Activated T-cell treated with anti-CD3 and anti-CD28 coated beads for 48 hours (primary cell): ENCODE results near the gene KLF15.

Source experiments
- DNase-seq: peaks from one replicate; pipeline ENCODE4 v3.0.0-alpha.2; 2020; ENCODE audit warnings: low read depth

Gene KLF15

DNA sequence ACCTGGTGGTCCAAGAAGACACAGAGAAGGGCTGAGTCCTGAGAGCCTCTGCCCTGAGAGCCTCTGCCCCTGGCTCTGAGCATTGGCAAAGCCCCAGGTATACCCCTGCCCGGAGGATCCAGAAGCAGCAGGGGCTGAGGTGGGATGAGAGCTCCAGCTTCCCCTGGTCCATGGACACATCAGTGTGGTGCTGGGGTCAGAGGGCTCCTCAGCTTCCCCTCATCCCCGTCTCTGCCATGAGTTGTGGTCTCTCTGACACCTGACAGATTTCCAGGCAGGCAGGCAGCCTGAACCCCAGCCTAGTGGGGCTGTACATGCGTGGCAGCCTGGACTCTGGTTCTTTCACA, 3.5 kb upstream of the KLF15 start:
- DNase-seq, result no peak

DNA sequence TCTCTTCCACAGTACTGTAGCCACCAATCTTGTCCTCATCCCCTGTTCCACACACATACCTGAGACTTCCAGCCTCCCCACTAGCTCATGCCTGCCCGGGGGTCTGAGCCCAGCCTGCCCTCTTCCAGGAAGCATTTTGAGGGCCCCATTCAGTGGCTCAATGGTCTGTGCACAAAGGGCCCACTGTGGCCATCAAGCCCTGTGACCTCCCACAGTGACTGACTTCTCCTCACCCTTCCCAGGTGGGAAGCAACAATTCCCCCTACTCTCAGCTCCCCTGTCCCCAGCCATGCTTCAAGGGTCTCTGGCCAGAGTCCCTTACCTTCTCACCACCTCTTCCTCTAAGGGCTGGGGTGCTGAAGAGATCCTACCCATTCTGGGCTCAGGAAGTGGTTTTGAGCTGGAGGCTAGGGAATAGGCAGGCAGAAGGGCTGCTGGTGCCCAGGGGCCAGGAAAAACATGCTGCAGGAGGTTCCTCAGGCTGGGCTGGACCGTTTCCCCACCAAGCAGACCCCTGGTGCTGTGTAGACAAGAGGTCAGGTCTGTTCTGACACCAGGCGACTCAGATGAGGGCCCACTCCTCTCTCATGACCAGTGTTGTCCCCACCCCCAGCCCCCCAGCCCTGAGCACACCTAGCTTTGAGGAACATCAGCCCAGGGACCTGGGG, 3.0 kb upstream of the KLF15 start:
- DNase-seq, result no peak

DNA sequence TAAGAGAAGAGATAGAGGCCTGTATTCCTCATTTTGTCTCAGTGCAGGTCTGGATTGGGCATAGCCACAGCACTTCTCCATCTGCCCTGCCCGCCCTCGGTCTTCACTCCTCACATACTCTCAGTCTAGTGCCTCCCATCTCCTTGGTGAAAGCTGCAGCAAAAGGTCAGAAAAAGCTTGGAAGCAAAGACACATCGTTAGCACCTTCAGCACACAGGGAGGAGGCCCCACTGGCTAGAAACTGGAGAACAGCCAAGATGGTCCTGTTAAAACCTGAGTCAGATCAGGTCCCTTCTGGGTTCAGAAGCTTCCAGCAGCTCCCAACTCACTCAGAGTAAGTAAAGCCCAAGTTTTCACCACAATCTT, 1.6 kb upstream of the KLF15 start:
- no peak for DNase-seq

DNA sequence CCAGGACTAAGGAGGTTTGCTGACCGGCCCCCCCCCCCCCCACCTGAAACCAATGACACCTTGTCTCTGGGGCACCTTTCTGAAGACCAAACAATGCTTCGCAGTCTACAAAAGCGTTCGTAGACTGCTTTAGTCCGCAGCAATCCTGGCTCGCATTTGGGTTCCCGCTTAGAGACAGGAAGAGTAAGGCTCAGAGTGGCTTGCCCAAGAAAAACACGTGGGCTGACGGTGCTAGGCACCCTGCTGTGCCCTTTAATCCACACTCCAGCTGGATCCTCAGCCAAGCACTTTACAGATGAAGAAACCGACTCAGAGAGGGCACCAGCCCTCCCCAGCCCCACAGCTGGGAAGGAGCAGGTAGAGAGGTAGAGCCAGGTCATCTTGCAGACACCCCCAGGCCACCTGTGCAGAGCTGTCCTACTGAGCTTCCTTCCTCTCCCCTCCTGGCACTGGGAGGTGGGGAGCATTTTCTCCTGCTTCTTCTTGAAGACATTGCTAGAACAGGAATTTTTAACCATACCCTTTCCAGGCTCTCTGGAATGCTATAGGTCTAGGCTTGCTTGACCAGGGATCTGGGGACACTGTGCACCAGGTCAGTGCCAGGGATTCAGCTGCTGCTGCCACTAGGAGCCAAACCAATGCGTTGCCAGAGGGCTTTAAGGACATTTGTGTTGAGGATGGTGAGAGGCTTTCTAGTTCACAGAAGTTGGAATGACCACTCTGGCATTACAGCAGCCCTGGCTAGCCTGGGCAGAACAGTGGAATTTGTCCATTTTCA, 1.0 kb upstream of the KLF15 start:
- DNase-seq, result no peak

DNA sequence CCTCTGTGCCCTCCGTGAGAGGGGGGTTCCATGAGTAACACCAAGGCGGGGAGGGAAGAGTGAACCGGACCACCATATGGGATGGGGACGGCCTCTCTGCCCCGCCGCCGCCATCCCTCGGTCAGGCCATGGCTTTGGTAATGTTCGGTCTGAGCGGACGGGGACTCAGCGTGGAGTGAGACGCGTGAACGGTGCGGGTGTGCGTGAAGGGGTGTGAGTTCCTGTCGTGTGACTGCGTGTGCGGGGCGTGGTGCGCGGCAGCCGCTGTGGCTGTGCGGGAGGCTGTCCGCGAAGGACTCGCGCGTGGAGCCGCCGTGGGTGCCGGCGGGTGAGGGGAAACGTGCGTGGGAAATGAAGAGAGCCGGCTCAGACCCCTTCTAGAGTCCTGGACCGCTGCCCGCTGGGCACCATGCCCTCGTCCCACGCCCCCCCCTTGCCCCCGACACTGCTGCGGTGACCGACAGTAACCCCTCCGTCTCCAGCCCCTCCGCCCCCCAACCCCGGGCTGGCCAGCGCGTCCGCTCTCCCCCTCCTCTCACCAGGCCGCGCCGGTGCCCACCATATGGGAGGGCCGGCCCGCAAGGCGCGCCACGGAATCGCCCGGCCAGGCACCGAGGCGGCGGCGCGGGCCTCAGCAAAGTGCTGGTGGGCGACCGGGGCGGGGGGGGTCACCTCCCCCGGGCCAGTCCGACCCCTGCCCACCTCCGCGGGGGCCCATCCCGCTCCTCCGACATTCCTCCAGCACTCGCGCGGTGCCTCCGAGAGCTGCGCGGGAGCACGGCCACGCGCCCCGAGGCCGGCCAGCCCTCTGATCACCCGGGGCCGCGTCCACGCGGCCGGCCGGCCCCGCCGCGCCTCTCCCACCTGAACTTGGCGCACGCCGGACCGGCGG, 589 bp downstream of the KLF15 start:
- no peak for DNase-seq

DNA sequence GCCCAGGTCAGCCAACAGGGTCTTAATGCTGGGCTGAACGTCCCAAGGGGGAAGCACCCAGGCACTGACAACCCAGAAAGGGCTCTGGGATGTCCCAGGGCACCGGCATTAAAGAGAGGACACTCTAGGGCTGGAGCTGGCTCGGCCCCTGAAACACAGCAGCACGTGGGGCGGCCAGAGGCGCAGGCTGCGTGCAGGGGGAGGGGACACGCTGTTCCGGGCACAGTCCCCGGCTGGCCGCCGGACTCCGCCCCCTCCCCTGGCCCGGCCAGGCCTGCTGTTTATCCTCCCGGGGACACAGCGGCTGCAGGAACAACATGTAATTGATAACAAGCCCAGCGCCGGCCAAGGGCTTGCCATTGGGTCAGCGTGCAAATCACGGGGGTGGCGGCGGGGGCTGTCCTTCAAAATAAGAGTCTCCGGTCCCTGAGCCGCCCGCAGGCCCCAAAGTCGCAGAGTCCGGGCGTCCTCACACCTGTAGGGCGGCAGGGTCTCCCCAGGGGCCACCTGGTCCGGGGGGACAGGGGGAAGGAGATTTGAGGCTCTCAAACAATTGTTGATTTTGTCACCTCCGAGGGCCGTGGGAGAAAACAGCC, 1.3 kb downstream of the KLF15 start:
- DNase-seq, result no peak

DNA sequence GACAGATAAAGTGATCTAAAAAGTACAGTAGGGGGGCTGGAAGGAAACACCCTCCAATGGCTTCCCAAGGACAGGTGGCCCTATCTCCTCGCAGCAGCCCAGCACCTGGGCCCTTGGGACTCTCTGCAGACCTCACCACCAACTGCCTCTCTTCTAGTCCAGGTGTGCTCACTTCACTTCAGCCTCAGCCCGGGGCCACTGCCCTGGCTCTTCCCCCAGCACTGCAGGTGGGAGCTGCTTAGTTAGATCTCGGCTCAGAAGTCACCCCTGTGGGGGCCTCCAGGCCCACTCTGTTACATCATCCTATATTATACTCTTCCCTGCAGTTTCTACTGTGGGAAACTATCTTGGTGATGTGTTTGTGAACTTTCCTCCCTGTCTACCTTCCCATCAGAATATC, 2.0 kb downstream of the KLF15 start:
- no peak for DNase-seq

DNA sequence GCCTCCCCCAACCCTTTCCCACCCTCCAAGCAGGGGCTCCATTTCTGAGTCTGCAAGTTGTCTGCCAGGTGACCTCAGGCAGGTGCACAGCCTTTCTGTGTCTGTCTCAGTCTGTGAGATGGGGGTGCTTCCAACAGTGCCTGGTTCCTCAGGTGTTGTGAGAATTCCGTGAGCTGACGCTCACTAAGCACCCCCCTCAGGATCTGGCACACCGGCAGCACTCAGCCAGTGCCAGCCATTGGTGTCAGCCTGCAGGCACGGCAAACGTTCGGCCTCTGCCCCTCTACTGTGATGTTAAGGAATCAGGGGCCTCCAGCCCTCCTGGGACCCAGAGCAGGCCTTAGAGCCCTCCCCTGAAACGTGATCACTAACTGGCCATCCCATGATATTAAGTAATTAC, 2.4 kb downstream of the KLF15 start:
- DNase-seq, result no peak

DNA sequence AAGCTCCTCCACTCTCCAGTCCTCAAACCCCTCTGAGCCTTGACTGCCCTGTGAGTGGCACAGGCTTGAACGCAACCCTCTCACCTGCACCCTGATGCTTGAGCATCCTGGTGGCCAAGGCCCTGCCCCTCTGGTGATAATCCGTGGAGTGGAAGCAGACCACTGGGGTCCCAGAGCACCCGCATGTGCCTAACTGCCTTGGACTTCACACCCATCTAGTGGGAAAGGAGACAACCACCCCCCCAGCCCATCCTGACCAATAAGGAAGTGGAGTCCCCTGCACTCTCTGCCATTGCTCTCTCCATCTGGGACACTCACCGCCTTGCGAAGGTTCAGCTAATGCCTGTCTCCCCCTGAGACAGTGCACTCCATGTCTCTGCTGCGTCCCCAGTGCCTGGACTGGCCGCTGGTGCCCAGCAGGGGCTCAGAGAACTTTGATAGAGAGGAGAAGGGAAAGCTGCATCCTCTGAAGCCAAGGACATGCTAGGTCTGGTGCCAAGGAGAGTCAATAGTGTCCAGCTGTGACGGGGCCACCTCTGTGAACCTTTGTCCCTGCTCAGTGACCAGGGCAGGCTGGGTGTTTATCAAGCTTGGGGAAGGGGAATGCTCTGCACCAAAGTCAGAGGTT, 3.4 kb downstream of the KLF15 start:
- no peak for DNase-seq

DNA sequence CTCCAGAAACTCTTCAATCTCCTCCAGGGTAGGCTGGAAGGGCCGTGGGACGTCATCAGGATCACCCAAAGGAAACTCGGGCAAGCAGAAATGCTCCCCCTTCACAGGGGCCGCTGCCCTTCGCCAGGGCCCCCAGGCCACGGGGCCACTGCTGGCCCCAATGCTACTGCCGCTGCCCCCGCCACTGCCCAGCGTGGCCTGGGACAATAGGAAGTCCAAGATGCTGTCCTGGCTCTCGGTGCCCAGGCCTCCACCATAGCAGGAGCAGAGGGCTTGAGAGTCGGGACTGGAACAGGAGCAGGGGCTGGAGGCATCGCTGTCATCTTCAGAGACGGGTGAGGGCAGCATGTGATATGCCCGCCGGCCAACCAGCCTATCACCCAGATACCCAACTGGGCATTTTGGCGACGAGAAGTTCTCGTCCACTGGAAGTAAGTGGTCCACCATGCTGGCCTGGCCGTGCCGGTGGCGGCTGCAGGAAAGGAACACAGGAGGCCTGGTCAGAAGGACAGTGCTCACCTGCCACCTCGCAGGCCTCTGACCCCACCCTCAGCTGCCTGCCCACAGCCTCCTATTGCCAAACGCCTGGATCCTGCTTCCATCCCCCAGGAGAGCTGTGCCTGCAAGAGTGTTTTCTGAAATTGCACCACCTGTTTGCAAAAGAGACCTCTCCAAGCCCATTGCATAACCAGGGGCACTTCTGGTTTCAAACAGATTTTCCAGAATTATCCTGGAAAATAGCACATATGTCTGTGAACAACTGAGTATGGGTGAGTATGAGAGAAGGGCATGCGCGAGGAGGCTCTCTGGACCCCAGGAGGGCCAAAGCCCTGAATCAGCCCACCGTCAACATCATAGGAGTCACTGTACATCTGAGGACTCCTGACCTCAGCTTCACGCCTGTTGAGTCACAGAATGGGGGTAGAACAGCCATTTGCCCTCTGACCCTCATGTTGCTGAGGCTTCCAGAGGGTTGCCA, 4.4 kb downstream of the KLF15 start:
- DNase-seq, result no peak

DNA sequence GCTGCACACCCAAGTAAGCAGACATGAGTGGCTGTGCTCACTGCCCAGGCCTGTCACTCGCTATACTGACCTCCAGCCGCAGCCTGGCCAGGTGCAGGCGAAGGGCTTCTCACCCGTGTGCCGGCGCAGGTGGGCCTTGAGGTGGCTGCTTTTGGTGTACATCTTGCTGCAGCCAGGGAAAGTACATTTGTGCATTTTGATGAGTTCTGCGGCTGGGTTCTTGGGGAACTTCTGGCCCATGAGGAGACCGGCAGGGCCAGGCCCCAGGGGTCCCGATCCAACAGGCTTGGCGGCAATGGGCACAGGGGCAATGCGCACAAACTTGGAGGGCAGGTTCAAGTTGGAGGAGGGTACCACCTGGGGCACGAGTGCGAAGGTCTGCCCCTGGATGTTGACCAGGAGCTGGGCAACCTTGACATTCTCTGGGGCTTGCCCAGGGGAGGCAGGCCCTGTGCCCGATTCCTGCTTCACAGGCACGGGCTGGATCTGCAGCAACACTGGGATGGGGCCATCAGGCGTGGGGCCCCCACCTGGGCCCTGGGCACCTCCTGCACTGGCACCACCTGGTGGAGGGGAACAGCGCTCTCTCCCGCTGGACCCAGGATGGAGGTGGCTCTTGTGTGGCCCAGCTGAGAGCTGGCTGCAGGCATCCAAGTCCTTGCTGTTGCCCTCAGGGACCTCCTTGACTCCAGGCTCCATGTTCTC, 5.3 kb downstream of the KLF15 start:
- no peak for DNase-seq

DNA sequence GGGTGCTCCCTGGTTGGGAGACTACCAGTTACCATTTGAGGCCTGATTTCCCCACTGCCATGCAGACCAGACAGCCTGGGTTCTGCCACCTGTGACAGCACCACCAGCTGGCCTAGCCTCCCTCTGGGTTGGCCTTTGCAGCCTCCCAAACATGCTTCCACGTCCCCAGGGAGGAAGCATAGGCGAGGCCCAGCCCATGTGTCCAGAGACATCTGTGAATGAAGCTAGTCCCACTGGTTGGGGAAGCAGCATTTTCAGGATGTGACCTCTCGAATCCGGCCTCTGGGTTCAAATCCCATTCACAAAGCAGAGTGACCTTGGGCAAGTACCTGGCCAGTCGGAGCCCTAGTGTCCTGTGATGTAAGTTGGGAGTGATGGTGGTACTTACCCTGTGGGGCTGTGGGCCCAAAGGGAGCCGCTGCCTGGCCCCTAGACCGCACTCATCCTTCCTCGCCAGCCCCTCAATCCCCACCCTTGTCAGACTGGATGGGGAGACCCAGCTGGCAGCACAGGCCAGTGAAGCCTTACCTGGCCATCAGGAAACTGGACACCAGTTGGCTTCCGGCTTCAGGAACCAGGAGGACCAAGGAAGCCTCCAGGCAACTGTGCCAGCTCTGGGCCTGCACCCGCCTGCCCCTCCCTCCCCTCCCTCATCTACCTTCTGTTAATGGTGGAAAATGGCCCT, 6.0 kb downstream of the KLF15 start:
- no peak for DNase-seq

DNA sequence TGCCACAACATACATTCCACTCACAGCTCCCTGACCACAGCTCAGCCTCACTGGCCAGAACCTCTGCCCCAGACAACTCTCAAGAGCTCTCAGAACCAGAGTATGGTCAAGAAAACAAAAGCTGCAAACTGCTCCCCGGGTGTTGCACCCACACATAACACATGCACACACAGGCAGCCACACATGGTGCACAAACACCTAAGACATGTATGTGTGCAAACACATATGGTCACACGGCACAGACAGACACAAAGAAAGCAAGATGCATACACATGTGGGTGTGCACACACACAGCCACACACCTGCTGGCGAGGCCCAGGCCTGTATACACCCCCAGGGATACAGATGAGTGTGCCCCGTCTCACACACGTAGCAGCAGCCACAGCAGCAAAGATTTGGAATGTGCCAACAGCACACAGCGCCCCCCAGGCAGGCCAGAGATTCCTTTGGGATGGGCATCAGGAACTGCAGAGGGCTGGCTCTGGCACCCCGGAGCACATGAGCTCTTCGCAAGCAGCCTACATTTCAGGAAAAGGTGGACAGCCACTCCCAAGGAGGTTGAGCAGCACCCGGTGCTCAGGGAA, 6.6 kb downstream of the KLF15 start:
- no peak for DNase-seq

DNA sequence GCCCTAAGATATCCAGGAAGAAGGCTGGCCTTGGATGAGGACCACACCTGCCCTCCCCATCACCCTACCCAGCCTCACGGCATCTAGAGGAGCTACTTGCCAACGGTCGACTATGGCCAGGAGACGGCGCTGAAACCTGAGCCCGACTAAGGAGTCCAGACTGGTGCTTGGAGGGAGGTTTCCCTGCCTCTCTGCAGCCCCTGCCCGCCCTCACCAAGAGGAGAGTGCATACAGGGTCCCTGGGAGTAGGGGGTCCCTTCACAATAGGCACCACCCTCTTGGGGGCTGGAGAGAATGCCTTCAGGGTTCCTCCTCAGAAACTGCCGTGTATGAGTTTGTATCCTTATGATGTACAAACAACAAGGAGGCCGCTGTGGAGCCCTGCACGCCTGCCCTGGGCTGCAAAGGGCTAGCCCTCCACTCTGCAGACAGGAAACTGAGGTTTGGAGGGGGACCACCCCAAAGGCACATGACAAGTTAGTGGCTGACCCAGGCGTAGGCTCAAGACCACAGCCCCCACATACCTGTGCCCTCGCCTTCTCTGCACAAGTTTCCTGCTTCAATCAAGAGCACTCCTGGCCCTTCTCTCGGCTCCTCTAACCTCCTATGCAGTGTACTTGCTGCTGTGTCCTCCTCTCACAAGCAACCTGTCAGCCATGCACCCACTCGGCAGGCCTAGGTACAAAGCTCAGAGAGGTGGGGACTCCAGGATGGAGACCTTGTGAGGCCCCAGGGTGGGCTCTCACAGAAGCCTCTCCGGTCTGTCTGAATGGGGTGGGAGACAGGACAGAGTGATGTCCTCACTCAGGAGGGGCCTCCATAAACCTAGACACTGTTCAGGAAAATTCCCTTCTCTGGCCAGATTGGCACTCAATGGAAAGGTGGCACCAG, 7.4 kb downstream of the KLF15 start:
- DNase-seq, result no peak

DNA sequence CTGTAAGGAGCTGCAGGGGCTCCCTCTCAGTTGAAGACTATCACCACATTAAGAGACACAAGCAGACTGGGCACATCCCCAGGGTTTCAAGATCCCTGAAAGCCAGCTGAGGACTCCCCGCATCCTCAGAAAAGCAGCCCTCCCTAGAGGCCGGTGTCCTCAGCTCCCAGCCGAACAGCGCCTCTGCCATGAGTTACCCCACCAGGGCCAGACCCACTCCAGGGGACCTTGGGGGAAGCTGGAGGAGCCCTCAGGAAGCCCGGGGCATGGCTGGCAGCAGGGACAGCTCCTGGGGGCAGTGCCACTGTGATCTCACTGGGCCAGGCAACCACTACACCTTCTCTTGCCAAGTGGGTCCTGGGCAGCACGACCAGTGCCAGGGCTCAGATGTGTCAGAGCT, 8.1 kb downstream of the KLF15 start:
- DNase-seq, result no peak

DNA sequence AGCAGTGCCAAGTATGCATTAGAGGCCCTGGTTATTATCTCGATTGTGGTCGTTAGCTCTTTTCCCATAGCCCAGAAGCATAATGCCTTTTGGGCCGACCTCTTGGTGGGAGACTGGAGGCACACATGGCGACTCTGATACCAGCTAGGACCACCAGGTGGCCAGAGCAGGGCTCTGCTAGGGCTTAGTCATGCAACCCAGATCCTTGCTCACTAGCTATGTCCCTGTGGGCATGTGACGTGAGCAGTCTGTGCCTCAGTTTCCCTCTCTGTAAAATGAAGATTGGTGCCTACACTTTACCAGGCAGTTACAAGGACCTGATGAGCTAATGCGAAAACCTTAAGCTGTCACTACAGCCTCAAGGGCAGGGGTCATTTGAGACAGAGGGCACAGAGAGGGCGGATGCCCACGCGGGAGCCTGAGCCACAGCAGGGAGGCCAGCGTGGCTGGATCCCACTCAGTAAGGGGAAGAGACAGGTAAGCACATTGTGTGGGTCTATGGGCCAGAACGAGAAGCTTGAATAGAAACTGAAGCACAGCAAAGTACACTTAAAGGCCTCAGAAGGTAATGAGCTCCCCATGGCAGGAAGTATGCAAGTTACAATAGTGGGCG, 8.8 kb downstream of the KLF15 start:
- DNase-seq, result no peak

DNA sequence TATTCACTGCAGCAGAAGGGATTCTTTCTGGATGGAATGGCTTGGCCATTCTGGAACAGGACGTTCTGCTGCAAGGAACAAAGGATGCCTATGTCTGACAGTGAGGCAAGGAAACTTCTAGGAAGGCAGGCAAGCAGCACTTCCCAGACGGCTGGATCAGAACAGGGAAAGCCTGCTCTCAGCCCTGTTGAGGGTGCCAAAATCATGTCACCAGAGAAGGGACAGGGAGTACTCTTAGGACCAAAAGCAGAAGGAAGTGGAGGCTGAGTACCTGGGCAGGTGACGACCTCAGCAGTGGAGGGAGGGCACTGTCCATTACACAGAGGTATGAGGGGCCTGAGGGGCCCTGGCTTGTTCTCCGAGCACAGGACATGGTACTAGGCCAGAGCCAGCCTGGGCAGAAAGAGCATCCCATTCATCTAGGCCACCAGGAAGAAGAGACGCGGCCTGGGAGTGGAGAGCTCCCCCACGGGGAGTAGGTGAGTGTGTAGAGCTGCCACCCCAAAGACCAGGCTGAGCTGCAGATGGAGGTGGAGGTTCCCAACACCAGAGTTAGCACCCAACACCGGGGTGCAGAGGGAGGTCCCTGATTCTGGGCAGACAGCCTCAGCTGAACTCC, 9.6 kb downstream of the KLF15 start:
- no peak for DNase-seq
